Measurements from ENCODE around the gene PSME3.

Gene PSME3

DNA sequence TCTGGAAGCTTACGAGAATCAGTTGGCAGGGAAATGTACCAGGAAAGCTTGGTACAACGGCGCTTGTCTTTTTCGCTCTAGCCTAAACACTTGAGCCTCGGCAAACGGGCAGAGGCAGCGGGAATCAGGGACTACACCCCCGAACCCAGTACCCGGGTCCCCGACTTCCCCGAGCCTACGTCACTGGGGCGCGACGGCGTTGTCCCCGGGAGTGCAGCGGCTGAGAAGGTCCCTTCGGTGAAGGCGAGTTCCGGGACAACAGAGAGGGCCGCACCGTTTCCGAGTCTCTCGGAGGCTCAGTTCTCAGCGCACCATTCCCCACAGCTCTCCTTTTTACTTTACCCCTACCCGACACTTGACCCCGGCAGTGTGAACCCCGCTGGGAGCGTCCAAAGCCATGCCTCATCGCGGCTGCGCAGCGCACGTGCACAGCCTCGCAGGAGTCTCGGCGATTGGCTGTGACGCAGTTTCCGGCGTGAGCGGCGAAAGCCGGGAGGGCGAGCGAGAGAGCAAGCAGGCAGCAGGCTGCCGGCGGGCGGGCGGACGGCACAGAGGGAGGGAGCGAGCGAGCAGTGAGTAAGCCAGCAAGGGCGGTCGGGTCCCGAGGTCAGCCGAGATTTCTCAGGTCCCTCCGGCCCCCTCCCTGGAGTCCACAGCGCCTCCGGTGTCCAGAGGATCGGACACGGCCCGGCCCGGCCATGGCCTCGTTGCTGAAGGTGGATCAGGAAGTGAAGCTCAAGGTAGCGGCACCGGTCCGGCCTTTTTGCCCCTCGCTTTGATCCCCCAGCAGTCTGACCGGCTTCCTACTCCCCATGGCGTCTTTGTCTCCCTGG, at the start of gene PSME3 (continued):
- TF ChIP-seq IKZF3 (tag by site-specific recombination; IDR thresholded peaks at IDR 0.05) (no peak), KLF8 (tag by site-specific recombination; IDR thresholded peaks at IDR 0.05) (peak; percentile 74; the same call in 1 of the 2 replicates), WT1 (tag by site-specific recombination; IDR thresholded peaks at IDR 0.05) (peak; percentile 28; the same call in 1 of the 2 replicates), ZNF707 (tag by site-specific recombination; IDR thresholded peaks at IDR 0.05) (no peak), ZNF114 (tag by site-specific recombination; IDR thresholded peaks at IDR 0.05) (no peak), ZNF292 (tag by site-specific recombination; IDR thresholded peaks at IDR 0.05; ENCODE audit: borderline replicate concordance, low read depth) (no peak), ZNF600 (tag by site-specific recombination; IDR thresholded peaks at IDR 0.05) (no peak), KLF1 (tag by site-specific recombination; IDR thresholded peaks at IDR 0.05) (0 out of 2 replicates have a peak, but pooled peaks have one; percentile 34), SP7 (tag by site-specific recombination; IDR thresholded peaks at IDR 0.05) (peak; percentile 88), ZNF132 (tag by site-specific recombination; IDR thresholded peaks at IDR 0.05; ENCODE audit: borderline replicate concordance) (no peak), ZNF239 (tag by site-specific recombination; IDR thresholded peaks at IDR 0.05) (no peak), ZNF19 (tag by site-specific recombination; IDR thresholded peaks at IDR 0.05; ENCODE audit: low read depth) (no peak), ZNF184 (tag by site-specific recombination; IDR thresholded peaks at IDR 0.05) (no peak), ZNF248 (tag by site-specific recombination; IDR thresholded peaks at IDR 0.05) (no peak), HOXD13 (CRISPR knock-in tag; IDR thresholded peaks at IDR 0.05; ENCODE audit: borderline replicate concordance) (no peak), SP2 (tag by site-specific recombination; IDR thresholded peaks at IDR 0.05) (peak; percentile 85), TCF7L2 (IDR thresholded peaks at IDR 0.05; ENCODE audit: borderline replicate concordance, low read depth, low read length) (no peak), ZFHX2 (tag by site-specific recombination; conservative IDR thresholded peaks at IDR 0.05) (no peak; the same call in 1 of the 2 replicates), KLF9 (tag by site-specific recombination; IDR thresholded peaks at IDR 0.05; ENCODE audit: low read depth) (0 out of 2 replicates have a peak, but pooled peaks have one; percentile 44), ZNF391 (tag by site-specific recombination; IDR thresholded peaks at IDR 0.05; ENCODE audit: borderline replicate concordance, low read depth) (peak; percentile 23; the same call in 1 of the 2 replicates), ZNF558 (tag by site-specific recombination; IDR thresholded peaks at IDR 0.05) (no peak), ZNF221 (tag by site-specific recombination; IDR thresholded peaks at IDR 0.05; ENCODE audit: borderline replicate concordance) (no peak), ZNF660 (tag by site-specific recombination; IDR thresholded peaks at IDR 0.05) (peak; percentile 15; the same call in 1 of the 2 replicates), ZNF561 (tag by site-specific recombination; IDR thresholded peaks at IDR 0.05; ENCODE audit: borderline replicate concordance) (peak; percentile 83; the same call in 1 of the 2 replicates), ZNF529 (tag by site-specific recombination; IDR thresholded peaks at IDR 0.05; ENCODE audit: insufficient replicate concordance) (no peak), GLI4 (tag by site-specific recombination; IDR thresholded peaks at IDR 0.05) (no peak; the same call in 1 of the 2 replicates), ZNF350 (tag by site-specific recombination; IDR thresholded peaks at IDR 0.05) (no peak)
- TF ChIP-seq, protein P1, sequence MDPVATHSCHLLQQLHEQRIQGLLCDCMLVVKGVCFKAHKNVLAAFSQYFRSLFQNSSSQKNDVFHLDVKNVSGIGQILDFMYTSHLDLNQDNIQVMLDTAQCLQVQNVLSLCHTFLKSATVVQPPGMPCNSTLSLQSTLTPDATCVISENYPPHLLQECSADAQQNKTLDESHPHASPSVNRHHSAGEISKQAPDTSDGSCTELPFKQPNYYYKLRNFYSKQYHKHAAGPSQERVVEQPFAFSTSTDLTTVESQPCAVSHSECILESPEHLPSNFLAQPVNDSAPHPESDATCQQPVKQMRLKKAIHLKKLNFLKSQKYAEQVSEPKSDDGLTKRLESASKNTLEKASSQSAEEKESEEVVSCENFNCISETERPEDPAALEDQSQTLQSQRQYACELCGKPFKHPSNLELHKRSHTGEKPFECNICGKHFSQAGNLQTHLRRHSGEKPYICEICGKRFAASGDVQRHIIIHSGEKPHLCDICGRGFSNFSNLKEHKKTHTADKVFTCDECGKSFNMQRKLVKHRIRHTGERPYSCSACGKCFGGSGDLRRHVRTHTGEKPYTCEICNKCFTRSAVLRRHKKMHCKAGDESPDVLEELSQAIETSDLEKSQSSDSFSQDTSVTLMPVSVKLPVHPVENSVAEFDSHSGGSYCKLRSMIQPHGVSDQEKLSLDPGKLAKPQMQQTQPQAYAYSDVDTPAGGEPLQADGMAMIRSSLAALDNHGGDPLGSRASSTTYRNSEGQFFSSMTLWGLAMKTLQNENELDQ (tag by site-specific recombination; IDR thresholded peaks at IDR 0.05; ENCODE audit: low read depth) = no peak
- TF ChIP-seq, protein P2, sequence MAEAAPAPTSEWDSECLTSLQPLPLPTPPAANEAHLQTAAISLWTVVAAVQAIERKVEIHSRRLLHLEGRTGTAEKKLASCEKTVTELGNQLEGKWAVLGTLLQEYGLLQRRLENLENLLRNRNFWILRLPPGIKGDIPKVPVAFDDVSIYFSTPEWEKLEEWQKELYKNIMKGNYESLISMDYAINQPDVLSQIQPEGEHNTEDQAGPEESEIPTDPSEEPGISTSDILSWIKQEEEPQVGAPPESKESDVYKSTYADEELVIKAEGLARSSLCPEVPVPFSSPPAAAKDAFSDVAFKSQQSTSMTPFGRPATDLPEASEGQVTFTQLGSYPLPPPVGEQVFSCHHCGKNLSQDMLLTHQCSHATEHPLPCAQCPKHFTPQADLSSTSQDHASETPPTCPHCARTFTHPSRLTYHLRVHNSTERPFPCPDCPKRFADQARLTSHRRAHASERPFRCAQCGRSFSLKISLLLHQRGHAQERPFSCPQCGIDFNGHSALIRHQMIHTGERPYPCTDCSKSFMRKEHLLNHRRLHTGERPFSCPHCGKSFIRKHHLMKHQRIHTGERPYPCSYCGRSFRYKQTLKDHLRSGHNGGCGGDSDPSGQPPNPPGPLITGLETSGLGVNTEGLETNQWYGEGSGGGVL (tag by site-specific recombination; IDR thresholded peaks at IDR 0.05) = no peak
- TF ChIP-seq, protein P3, sequence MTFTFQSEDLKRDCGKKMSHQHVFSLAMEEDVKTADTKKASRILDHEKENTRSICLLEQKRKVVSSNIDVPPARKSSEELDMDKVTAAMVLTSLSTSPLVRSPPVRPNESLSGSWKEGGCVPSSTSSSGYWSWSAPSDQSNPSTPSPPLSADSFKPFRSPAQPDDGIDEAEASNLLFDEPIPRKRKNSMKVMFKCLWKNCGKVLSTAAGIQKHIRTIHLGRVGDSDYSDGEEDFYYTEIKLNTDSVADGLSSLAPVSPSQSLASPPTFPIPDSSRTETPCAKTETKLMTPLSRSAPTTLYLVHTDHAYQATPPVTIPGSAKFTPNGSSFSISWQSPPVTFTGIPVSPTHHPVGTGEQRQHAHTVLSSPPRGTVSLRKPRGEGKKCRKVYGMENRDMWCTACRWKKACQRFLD (tag by site-specific recombination; IDR thresholded peaks at IDR 0.05) = no peak
- TF ChIP-seq, protein P4, sequence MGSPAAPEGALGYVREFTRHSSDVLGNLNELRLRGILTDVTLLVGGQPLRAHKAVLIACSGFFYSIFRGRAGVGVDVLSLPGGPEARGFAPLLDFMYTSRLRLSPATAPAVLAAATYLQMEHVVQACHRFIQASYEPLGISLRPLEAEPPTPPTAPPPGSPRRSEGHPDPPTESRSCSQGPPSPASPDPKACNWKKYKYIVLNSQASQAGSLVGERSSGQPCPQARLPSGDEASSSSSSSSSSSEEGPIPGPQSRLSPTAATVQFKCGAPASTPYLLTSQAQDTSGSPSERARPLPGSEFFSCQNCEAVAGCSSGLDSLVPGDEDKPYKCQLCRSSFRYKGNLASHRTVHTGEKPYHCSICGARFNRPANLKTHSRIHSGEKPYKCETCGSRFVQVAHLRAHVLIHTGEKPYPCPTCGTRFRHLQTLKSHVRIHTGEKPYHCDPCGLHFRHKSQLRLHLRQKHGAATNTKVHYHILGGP (tag by site-specific recombination; IDR thresholded peaks at IDR 0.05) = no peak
- TF ChIP-seq, protein P5, sequence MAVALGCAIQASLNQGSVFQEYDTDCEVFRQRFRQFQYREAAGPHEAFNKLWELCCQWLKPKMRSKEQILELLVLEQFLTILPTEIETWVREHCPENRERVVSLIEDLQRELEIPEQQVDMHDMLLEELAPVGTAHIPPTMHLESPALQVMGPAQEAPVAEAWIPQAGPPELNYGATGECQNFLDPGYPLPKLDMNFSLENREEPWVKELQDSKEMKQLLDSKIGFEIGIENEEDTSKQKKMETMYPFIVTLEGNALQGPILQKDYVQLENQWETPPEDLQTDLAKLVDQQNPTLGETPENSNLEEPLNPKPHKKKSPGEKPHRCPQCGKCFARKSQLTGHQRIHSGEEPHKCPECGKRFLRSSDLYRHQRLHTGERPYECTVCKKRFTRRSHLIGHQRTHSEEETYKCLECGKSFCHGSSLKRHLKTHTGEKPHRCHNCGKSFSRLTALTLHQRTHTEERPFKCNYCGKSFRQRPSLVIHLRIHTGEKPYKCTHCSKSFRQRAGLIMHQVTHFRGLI (tag by site-specific recombination; IDR thresholded peaks at IDR 0.05) = 0 out of 2 replicates have a peak, but pooled peaks have one; percentile 43
